K562 (cell line): ENCODE results near the gene DNAJB4. TPM values are rescaled to one million over a fixed set of nuclear protein-coding genes. Genes with fewer than 3 reads are reported as not detected.
A peak's percentile ranks its signal among the peaks of the same experiment; 100 is the strongest.

Experiments used
- FOS ChIP-seq: IDR thresholded peaks from 3 replicates; pipeline ENCODE4 v1.6.1; 2011; ENCODE audit not compliant: insufficient read length; ENCODE audit errors: extremely low read depth
- ILK ChIP-seq: fragments of 450-650 bp; IDR thresholded peaks from 2 replicates; pipeline ENCODE4 v1.6.1; 2016; ENCODE audit warnings: missing genetic modification characterization, low read depth, mild to moderate bottlenecking, missing compliant biosample characterization, moderate library complexity, borderline replicate concordance
- KLF10 ChIP-seq: fragments of 250-450 bp; sonication (Bioruptor Pico); IDR thresholded peaks from 2 replicates; pipeline ENCODE4 v1.6.1; 2021; ENCODE audit warnings: matching md5 sums
- NFE2L1 ChIP-seq: fragments of 450-650 bp; IDR thresholded peaks from 2 replicates; pipeline ENCODE4 v1.6.1; 2016; ENCODE audit warnings: missing genetic modification characterization, low read depth, mild to moderate bottlenecking, missing compliant biosample characterization, moderate library complexity, borderline replicate concordance
- RBBP5 ChIP-seq: fragments of 200-600 bp; sonication (generic); IDR thresholded peaks from 2 replicates; pipeline ENCODE4 v1.6.1; 2012; ENCODE audit warnings: borderline replicate concordance, mild to moderate bottlenecking, low read length, control low read depth, inconsistent platforms; ENCODE audit not compliant: insufficient read depth, poor library complexity, severe bottlenecking
- RBM25 ChIP-seq: fragments of 200-400 bp; formaldehyde crosslinking; IDR thresholded peaks from 2 replicates; pipeline ENCODE4 v1.6.1; 2018; ENCODE audit warnings: low read length, low read depth, moderate library complexity; ENCODE audit not compliant: severe bottlenecking
- SMAD1 ChIP-seq: fragments of 150-350 bp; IDR thresholded peaks from 2 replicates; pipeline ENCODE4 v1.6.1; 2014; ENCODE audit warnings: low read length, low read depth; ENCODE audit not compliant: partially characterized antibody
- TAF7 ChIP-seq: fragments of 450-650 bp; IDR thresholded peaks from 2 replicates; pipeline ENCODE4 v1.6.1; 2016; ENCODE audit warnings: missing genetic modification characterization, missing compliant biosample characterization
- ZBTB17 ChIP-seq: fragments of 450-650 bp; formaldehyde crosslinking; IDR thresholded peaks from 2 replicates; pipeline ENCODE4 v1.4.0; 2020; ENCODE audit warnings: mild to moderate bottlenecking
- ZNF184 ChIP-seq: sonication (generic); formaldehyde crosslinking; IDR thresholded peaks from 2 replicates; pipeline ENCODE4 v1.5.0; 2020; ENCODE audit warnings: missing genetic modification reagents
- ZNF197 ChIP-seq: fragments of 200-800 bp; sonication (Bioruptor generic); IDR thresholded peaks from 2 replicates; pipeline ENCODE4 v1.6.1; 2016; ENCODE audit warnings: low read depth, missing genetic modification characterization, missing compliant biosample characterization
- ZNF384 ChIP-seq: IDR thresholded peaks from 2 replicates; pipeline ENCODE4 v1.6.1; 2012; ENCODE audit warnings: low read depth, low read length, improper control_type of control experiment
- ZNF408 ChIP-seq: fragments of 250-450 bp; sonication (Bioruptor Pico); IDR thresholded peaks from 2 replicates; pipeline ENCODE4 v1.4.0; 2020; ENCODE audit warnings: low read depth, mild to moderate bottlenecking, moderate library complexity
- ZNF592 ChIP-seq: fragments of 450-650 bp; IDR thresholded peaks from 2 replicates; pipeline ENCODE4 v1.6.1; 2017; ENCODE audit warnings: antibody characterized with exemption, mild to moderate bottlenecking
- ZNF780A ChIP-seq: fragments of 250-450 bp; sonication (Bioruptor Pico); IDR thresholded peaks from 2 replicates; pipeline ENCODE4 v1.5.0; 2021; ENCODE audit warnings: mild to moderate bottlenecking
- polyA plus RNA-seq, 8 experiments: library from polyadenylated mRNA; depleted of rRNA in 4 of 8; stranded (reverse) in 5 of 8; unstranded in 3 of 8; fragments of >200 nt; fragmentation: Nextera tagmentation in 2 of 8; fragmentation: Illumina TruSeq in 1 of 8; extraction: Ambion mirVana in 2 of 8; extraction: Trizol in 1 of 8; gene quantifications; 2 replicates each; pipeline versions ENCODE4 v1.2.1 to v1.2.3, GENCODE V29; 2011 to 2014; ENCODE audit warnings: inconsistent platforms in 1 of 8, missing spikeins in 1 of 8
- total RNA-seq, 7 experiments: library from RNA; depleted of rRNA in 6 of 7; stranded (reverse); fragments of >200 nt in 6 of 7; fragmentation: Illumina TruSeq in 2 of 7; extraction: Trizol in 2 of 7; gene quantifications; 2 replicates each; pipeline versions ENCODE4 v1.2.1 to v1.2.3, GENCODE V29; 2011 to 2021; ENCODE audit warnings: low replicate concordance in 1 of 7
- TF ChIP-seq, protein P1 (sequence below): fragments of 250-450 bp; sonication (Bioruptor Pico); IDR thresholded peaks from 2 replicates; pipeline ENCODE4 v1.4.0; 2020; ENCODE audit warnings: borderline replicate concordance
- TF ChIP-seq, protein P2 (sequence below): fragments of 450-650 bp; IDR thresholded peaks from 2 replicates; pipeline ENCODE4 v1.6.1; 2017; ENCODE audit warnings: antibody characterized with exemption
- TF ChIP-seq, protein P3 (sequence below), 2 experiments: fragments of 450-650 bp; IDR thresholded peaks; 2 replicates each; pipeline ENCODE4 v1.6.1; 2016

The DNAJB4 gene
- total and polyA plus RNA-seq, 9 of the 15 experiments (the other 6 are each of a cell fraction or from before 2014, with no cell fraction given), result 8.5 to 27.7 (median 19.8) TPM

GRCh38 chr1:77978293-77978968, 26.3 kb upstream of the DNAJB4 start (continued):
- TF ChIP-seq RBM25, result no peak
- TF ChIP-seq, protein P1, sequence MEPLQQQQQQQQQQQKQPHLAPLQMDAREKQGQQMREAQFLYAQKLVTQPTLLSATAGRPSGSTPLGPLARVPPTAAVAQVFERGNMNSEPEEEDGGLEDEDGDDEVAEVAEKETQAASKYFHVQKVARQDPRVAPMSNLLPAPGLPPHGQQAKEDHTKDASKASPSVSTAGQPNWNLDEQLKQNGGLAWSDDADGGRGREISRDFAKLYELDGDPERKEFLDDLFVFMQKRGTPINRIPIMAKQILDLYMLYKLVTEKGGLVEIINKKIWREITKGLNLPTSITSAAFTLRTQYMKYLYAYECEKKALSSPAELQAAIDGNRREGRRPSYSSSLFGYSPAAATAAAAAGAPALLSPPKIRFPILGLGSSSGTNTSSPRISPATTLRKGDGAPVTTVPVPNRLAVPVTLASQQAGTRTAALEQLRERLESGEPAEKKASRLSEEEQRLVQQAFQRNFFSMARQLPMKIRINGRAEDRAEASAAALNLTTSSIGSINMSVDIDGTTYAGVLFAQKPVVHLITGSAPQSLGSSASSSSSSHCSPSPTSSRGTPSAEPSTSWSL (CRISPR knock-in tag), result no peak
- TF ChIP-seq KLF10 (CRISPR knock-in tag), result no peak
- TF ChIP-seq ZNF197 (CRISPR knock-in tag), result no peak
- no peak for TF ChIP-seq TAF7 (tag)
- no peak for TF ChIP-seq ILK
- no peak for TF ChIP-seq ZNF592
- no peak for TF ChIP-seq NFE2L1 (tag)
- peak; percentile 1 for TF ChIP-seq RBBP5
- TF ChIP-seq, protein P2, sequence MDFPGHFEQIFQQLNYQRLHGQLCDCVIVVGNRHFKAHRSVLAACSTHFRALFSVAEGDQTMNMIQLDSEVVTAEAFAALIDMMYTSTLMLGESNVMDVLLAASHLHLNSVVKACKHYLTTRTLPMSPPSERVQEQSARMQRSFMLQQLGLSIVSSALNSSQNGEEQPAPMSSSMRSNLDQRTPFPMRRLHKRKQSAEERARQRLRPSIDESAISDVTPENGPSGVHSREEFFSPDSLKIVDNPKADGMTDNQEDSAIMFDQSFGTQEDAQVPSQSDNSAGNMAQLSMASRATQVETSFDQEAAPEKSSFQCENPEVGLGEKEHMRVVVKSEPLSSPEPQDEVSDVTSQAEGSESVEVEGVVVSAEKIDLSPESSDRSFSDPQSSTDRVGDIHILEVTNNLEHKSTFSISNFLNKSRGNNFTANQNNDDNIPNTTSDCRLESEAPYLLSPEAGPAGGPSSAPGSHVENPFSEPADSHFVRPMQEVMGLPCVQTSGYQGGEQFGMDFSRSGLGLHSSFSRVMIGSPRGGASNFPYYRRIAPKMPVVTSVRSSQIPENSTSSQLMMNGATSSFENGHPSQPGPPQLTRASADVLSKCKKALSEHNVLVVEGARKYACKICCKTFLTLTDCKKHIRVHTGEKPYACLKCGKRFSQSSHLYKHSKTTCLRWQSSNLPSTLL, result no peak
- no peak for TF ChIP-seq ZNF780A (CRISPR knock-in tag)
- TF ChIP-seq ZBTB17 (CRISPR knock-in tag), result no peak
- TF ChIP-seq SMAD1, result no peak
- TF ChIP-seq, protein P3, sequence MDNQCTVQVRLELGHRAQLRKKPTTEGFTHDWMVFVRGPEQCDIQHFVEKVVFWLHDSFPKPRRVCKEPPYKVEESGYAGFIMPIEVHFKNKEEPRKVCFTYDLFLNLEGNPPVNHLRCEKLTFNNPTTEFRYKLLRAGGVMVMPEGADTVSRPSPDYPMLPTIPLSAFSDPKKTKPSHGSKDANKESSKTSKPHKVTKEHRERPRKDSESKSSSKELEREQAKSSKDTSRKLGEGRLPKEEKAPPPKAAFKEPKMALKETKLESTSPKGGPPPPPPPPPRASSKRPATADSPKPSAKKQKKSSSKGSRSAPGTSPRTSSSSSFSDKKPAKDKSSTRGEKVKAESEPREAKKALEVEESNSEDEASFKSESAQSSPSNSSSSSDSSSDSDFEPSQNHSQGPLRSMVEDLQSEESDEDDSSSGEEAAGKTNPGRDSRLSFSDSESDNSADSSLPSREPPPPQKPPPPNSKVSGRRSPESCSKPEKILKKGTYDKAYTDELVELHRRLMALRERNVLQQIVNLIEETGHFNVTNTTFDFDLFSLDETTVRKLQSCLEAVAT (IDR thresholded peaks at IDR 0.05), result peak; percentile 36 to 61; a peak in 2 of 4 replicates
- TF ChIP-seq ZNF384, result no peak
- TF ChIP-seq ZNF184 (CRISPR knock-in tag), result no peak
- TF ChIP-seq FOS, result no peak
- TF ChIP-seq ZNF408 (CRISPR knock-in tag), result no peak
